ENCODE results near the gene PDXK.
"Not testable (repeated sequence)": the region's sequence is repeated elsewhere in the genome, so short reads cannot be mapped to it uniquely, and the experiment has no call there.

The PDXK gene

GRCh38 chr21:43697758-43698643 lies 20.9 kb upstream of the PDXK start:
- Histone ChIP-seq H3K14ac (ENCODE audit: low read length) (no peak overlapping the region), H2AK5ac (ENCODE audit: low read depth, low read length) (no peak overlapping the region), H2BK12ac (ENCODE audit: low read length) (no peak overlapping the region), H2BK120ac (ENCODE audit: low read depth, low read length) (no peak overlapping the region), H3K9me3 (replicated peaks in 1 of 2; ENCODE audit: control insufficient read depth in 2 of 2, insufficient read depth in 1 of 2, low read depth in 1 of 2, low read length in 2 of 2) (no peaks in the 10 kb centered on the region), H3K4me1 (ENCODE audit: control insufficient read depth in 2 of 2, insufficient read depth in 1 of 2, low read depth in 1 of 2, low read length in 2 of 2) (peaks cover 7 to 18% of the 10 kb centered on the region in 2 donors), H3K27me3 (ENCODE audit: control insufficient read depth in 3 of 3, insufficient read depth in 3 of 3, low read depth in 1 of 3, low read length in 3 of 3) (no peaks in the 10 kb centered on the region), H3K79me1 (ENCODE audit: low read depth, low read length) (peaks cover 5% of the 10 kb centered on the region), H3K4ac (ENCODE audit: low read length) (no peak overlapping the region), H3K9ac (ENCODE audit: low read depth, low read length, poor library complexity) (no peak overlapping the region), H3K18ac (ENCODE audit: low read length) (no peak overlapping the region), H4K8ac (ENCODE audit: low read depth, low read length) (no peak overlapping the region), H2BK5ac (ENCODE audit: low read length) (no peak overlapping the region), H3K4me2 (ENCODE audit: insufficient read depth, low read length, poor library complexity, severe bottlenecking) (no peak overlapping the region), H4K91ac (ENCODE audit: low read depth, low read length, poor library complexity) (no peak overlapping the region), H3K23ac (ENCODE audit: low read depth, low read length, poor library complexity) (no peak overlapping the region), H3K36me3 (replicated peaks in 1 of 2; ENCODE audit: control insufficient read depth in 2 of 2, insufficient read depth in 2 of 2, low read length in 2 of 2) (peaks cover 20 to 44% of the 10 kb centered on the region in 2 donors), H3K27ac (replicated peaks; ENCODE audit: low read length) (no peak overlapping the region), H3K4me3 (ENCODE audit: low read length in 2 of 2) (no peak overlapping the region), H2BK15ac (ENCODE audit: low read length) (no peak overlapping the region), H2AFZ (ENCODE audit: low read length) (no peak overlapping the region)
- DNase-seq (ENCODE audit: low spot score) = no peak
- WGBS, 2 donors (ENCODE audit: extremely low coverage in 2 of 2, insufficient read length in 2 of 2, insufficient replicate concordance in 1 of 2) = no CpG with 5 or more reads among the region's 11 CpGs

- not testable (repeated sequence) for H2AK5ac ChIP-seq (ENCODE audit: low read depth, low read length); H3K23ac ChIP-seq (ENCODE audit: low read depth, low read length, poor library complexity); H2BK12ac ChIP-seq (ENCODE audit: low read length); H2BK120ac ChIP-seq (ENCODE audit: low read depth, low read length); H3K27ac ChIP-seq (replicated peaks; ENCODE audit: low read length); H3K9me3 ChIP-seq (replicated peaks in 1 of 2; ENCODE audit: control insufficient read depth in 2 of 2, insufficient read depth in 1 of 2, low read depth in 1 of 2, low read length in 2 of 2); H4K91ac ChIP-seq (ENCODE audit: low read depth, low read length, poor library complexity); DNase-seq (ENCODE audit: low spot score); H3K79me1 ChIP-seq (ENCODE audit: low read depth, low read length); H3K4me2 ChIP-seq (ENCODE audit: insufficient read depth, low read length, poor library complexity, severe bottlenecking); H3K27me3 ChIP-seq (ENCODE audit: control insufficient read depth in 3 of 3, insufficient read depth in 3 of 3, low read depth in 1 of 3, low read length in 3 of 3); H4K8ac ChIP-seq (ENCODE audit: low read depth, low read length); H3K4ac ChIP-seq (ENCODE audit: low read length); H3K9ac ChIP-seq (ENCODE audit: low read depth, low read length, poor library complexity); H3K18ac ChIP-seq (ENCODE audit: low read length); H2AFZ ChIP-seq (ENCODE audit: low read length); H3K14ac ChIP-seq (ENCODE audit: low read length); H3K4me3 ChIP-seq (ENCODE audit: low read length in 2 of 2); H2BK15ac ChIP-seq (ENCODE audit: low read length); H2BK5ac ChIP-seq (ENCODE audit: low read length)
- peaks cover 8 to 29% of the 10 kb centered on the region in 2 donors for H3K36me3 ChIP-seq (replicated peaks in 1 of 2; ENCODE audit: control insufficient read depth in 2 of 2, insufficient read depth in 2 of 2, low read length in 2 of 2)
- H3K4me1 ChIP-seq (ENCODE audit: control insufficient read depth in 2 of 2, insufficient read depth in 1 of 2, low read depth in 1 of 2, low read length in 2 of 2) = peaks cover 15 to 25% of the 10 kb centered on the region in 2 donors
- no CpG with 5 or more reads among the region's 5 CpGs for WGBS, 2 donors (ENCODE audit: extremely low coverage in 2 of 2, insufficient read length in 2 of 2, insufficient replicate concordance in 1 of 2)
Observed at GRCh38 chr21:43699492-43699777, 19.5 kb upstream of the PDXK start.

GRCh38 chr21:43699933-43700599 lies 18.9 kb upstream of the PDXK start:
- no peak overlapping the region for H4K91ac ChIP-seq (ENCODE audit: low read depth, low read length, poor library complexity)
- peaks cover 15 to 25% of the 10 kb centered on the region in 2 donors for H3K4me1 ChIP-seq (ENCODE audit: control insufficient read depth in 2 of 2, insufficient read depth in 1 of 2, low read depth in 1 of 2, low read length in 2 of 2)
- no peaks in the 10 kb centered on the region for H3K27me3 ChIP-seq (ENCODE audit: control insufficient read depth in 3 of 3, insufficient read depth in 3 of 3, low read depth in 1 of 3, low read length in 3 of 3)
- no peak overlapping the region for H3K9ac ChIP-seq (ENCODE audit: low read depth, low read length, poor library complexity)
- no peak overlapping the region for H2BK120ac ChIP-seq (ENCODE audit: low read depth, low read length)
- H3K79me1 ChIP-seq (ENCODE audit: low read depth, low read length) = peaks cover 5% of the 10 kb centered on the region
- no peak overlapping the region for H3K27ac ChIP-seq (replicated peaks; ENCODE audit: low read length)
- H3K4ac ChIP-seq (ENCODE audit: low read length) = no peak overlapping the region
- H3K4me3 ChIP-seq (ENCODE audit: low read length in 2 of 2) = no peak overlapping the region
- no peak overlapping the region for H3K23ac ChIP-seq (ENCODE audit: low read depth, low read length, poor library complexity)
- H2AK5ac ChIP-seq (ENCODE audit: low read depth, low read length) = no peak overlapping the region
- no peak overlapping the region for H2BK12ac ChIP-seq (ENCODE audit: low read length)
- H2BK5ac ChIP-seq (ENCODE audit: low read length) = no peak overlapping the region
- H3K14ac ChIP-seq (ENCODE audit: low read length) = no peak overlapping the region
- no peak overlapping the region for H4K8ac ChIP-seq (ENCODE audit: low read depth, low read length)
- no peak overlapping the region for H3K18ac ChIP-seq (ENCODE audit: low read length)
- H3K4me2 ChIP-seq (ENCODE audit: insufficient read depth, low read length, poor library complexity, severe bottlenecking) = no peak overlapping the region
- peaks cover 3 to 23% of the 10 kb centered on the region in 2 donors for H3K36me3 ChIP-seq (replicated peaks in 1 of 2; ENCODE audit: control insufficient read depth in 2 of 2, insufficient read depth in 2 of 2, low read length in 2 of 2)
- no peaks in the 10 kb centered on the region for H3K9me3 ChIP-seq (replicated peaks in 1 of 2; ENCODE audit: control insufficient read depth in 2 of 2, insufficient read depth in 1 of 2, low read depth in 1 of 2, low read length in 2 of 2)
- no CpG with 5 or more reads among the region's 13 CpGs for WGBS, 2 donors (ENCODE audit: extremely low coverage in 2 of 2, insufficient read length in 2 of 2, insufficient replicate concordance in 1 of 2)
- H2BK15ac ChIP-seq (ENCODE audit: low read length) = no peak overlapping the region
- DNase-seq (ENCODE audit: low spot score) = no peak
- H2AFZ ChIP-seq (ENCODE audit: low read length) = no peak overlapping the region
